SK-N-SH treated with all-trans-retinoic acid at 6 μM for 48 hours (cell line): ENCODE measurements around the gene BMP3.

Source experiments
- ARNTL ChIP-seq: fragments of 450-650 bp; formaldehyde crosslinking; IDR thresholded peaks from 2 replicates; pipeline ENCODE4 v1.5.0; 2020; ENCODE audit warnings: low read depth, mild to moderate bottlenecking, moderate library complexity, borderline replicate concordance
- CREB5 ChIP-seq: fragments of 250-450 bp; sonication (Bioruptor Pico); IDR thresholded peaks from 2 replicates; pipeline ENCODE4 v1.5.1; 2020; ENCODE audit warnings: low read depth, mild to moderate bottlenecking, moderate library complexity

GRCh38 chr4:81085979-81086378 is 55.5 kb downstream of the BMP3 start:
- TF ChIP-seq CREB5 (CRISPR knock-in tag), result no peak
- TF ChIP-seq ARNTL, result no peak
